ENCODE results near the gene AKIRIN2.

The AKIRIN2 gene

GRCh38 chr6:87741001-87741650 lies 39.1 kb upstream of the AKIRIN2 start:
- no peak for DNase-seq
- H2BK120ac ChIP-seq (ENCODE audit: low read depth, low read length) = no peak overlapping the region
- no peak overlapping the region for H3K18ac ChIP-seq (ENCODE audit: low read length)
- no peaks in the 10 kb centered on the region for H3K79me1 ChIP-seq (ENCODE audit: low read length)
- no peaks in the 10 kb centered on the region for H3K27me3 ChIP-seq (ENCODE audit: insufficient read depth, low read length, poor library complexity)
- H2BK5ac ChIP-seq (ENCODE audit: low read length) = no peak overlapping the region
- no peaks in the 10 kb centered on the region for H3K79me2 ChIP-seq (ENCODE audit: control insufficient read depth, insufficient read depth, low read length)
- no peak overlapping the region for H3K9ac ChIP-seq (ENCODE audit: low read length)
- no peak overlapping the region for H2BK15ac ChIP-seq (replicated peaks; ENCODE audit: low read depth)
- H3K4me3 ChIP-seq (ENCODE audit: low read length) = no peak overlapping the region
- no peak overlapping the region for H4K8ac ChIP-seq (ENCODE audit: low read depth, low read length)
- H4K5ac ChIP-seq (ENCODE audit: low read length) = no peak overlapping the region
- no peak overlapping the region for H3K56ac ChIP-seq (ENCODE audit: low read length)
- H2AK5ac ChIP-seq (ENCODE audit: low read length) = no peak overlapping the region
- H3K36me3 ChIP-seq (ENCODE audit: control insufficient read depth, insufficient read depth, low read length) = no peaks in the 10 kb centered on the region
- H3K4me1 ChIP-seq (ENCODE audit: control insufficient read depth, low read depth, low read length) = no peaks in the 10 kb centered on the region
- no peak overlapping the region for H3K4me2 ChIP-seq (ENCODE audit: low read length)
- H3K27ac ChIP-seq (ENCODE audit: low read depth, low read length) = no peak overlapping the region
- no peak overlapping the region for H3K4ac ChIP-seq (ENCODE audit: low read depth, low read length)
- no peak overlapping the region for H3K23ac ChIP-seq (ENCODE audit: low read length)
- no CpG with 5 or more reads among the region's 9 CpGs for WGBS (ENCODE audit: extremely low coverage, insufficient coverage, low lambda C conversion rate)

GRCh38 chr6:87738744-87739143 lies 36.7 kb upstream of the AKIRIN2 start:
- Histone ChIP-seq H2BK15ac (replicated peaks; ENCODE audit: low read depth) (no peak overlapping the region), H3K36me3 (ENCODE audit: control insufficient read depth, insufficient read depth, low read length) (no peaks in the 10 kb centered on the region), H3K4me2 (ENCODE audit: low read length) (no peak overlapping the region), H3K79me2 (ENCODE audit: control insufficient read depth, insufficient read depth, low read length) (no peaks in the 10 kb centered on the region), H3K23ac (ENCODE audit: low read length) (no peak overlapping the region), H4K5ac (ENCODE audit: low read length) (no peak overlapping the region), H3K56ac (ENCODE audit: low read length) (no peak overlapping the region), H4K8ac (ENCODE audit: low read depth, low read length) (no peak overlapping the region), H2BK120ac (ENCODE audit: low read depth, low read length) (no peak overlapping the region), H2AK5ac (ENCODE audit: low read length) (no peak overlapping the region), H3K18ac (ENCODE audit: low read length) (no peak overlapping the region), H3K4ac (ENCODE audit: low read depth, low read length) (no peak overlapping the region), H3K27ac (ENCODE audit: low read depth, low read length) (no peak overlapping the region), H3K79me1 (ENCODE audit: low read length) (no peaks in the 10 kb centered on the region), H3K9ac (ENCODE audit: low read length) (no peak overlapping the region), H3K4me3 (ENCODE audit: low read length) (no peak overlapping the region), H3K27me3 (ENCODE audit: insufficient read depth, low read length, poor library complexity) (no peaks in the 10 kb centered on the region), H2BK5ac (ENCODE audit: low read length) (no peak overlapping the region), H3K4me1 (ENCODE audit: control insufficient read depth, low read depth, low read length) (no peaks in the 10 kb centered on the region)
- DNase-seq = no peak
- WGBS (ENCODE audit: extremely low coverage, insufficient coverage, low lambda C conversion rate) = no CpG with 5 or more reads among the region's 4 CpGs

- H3K27me3 ChIP-seq (ENCODE audit: insufficient read depth, low read length, poor library complexity) = no peaks in the 10 kb centered on the region
- H3K79me2 ChIP-seq (ENCODE audit: control insufficient read depth, insufficient read depth, low read length) = no peaks in the 10 kb centered on the region
- no peak overlapping the region for H2BK5ac ChIP-seq (ENCODE audit: low read length)
- no peaks in the 10 kb centered on the region for H3K79me1 ChIP-seq (ENCODE audit: low read length)
- no peak overlapping the region for H4K5ac ChIP-seq (ENCODE audit: low read length)
- no peak for DNase-seq
- no peak overlapping the region for H2BK120ac ChIP-seq (ENCODE audit: low read depth, low read length)
- no peaks in the 10 kb centered on the region for H3K4me1 ChIP-seq (ENCODE audit: control insufficient read depth, low read depth, low read length)
- H4K8ac ChIP-seq (ENCODE audit: low read depth, low read length) = no peak overlapping the region
- no peak overlapping the region for H3K4me3 ChIP-seq (ENCODE audit: low read length)
- no peaks in the 10 kb centered on the region for H3K36me3 ChIP-seq (ENCODE audit: control insufficient read depth, insufficient read depth, low read length)
- no peak overlapping the region for H3K4ac ChIP-seq (ENCODE audit: low read depth, low read length)
- H2AK5ac ChIP-seq (ENCODE audit: low read length) = no peak overlapping the region
- H3K9ac ChIP-seq (ENCODE audit: low read length) = no peak overlapping the region
- H3K56ac ChIP-seq (ENCODE audit: low read length) = no peak overlapping the region
- H3K23ac ChIP-seq (ENCODE audit: low read length) = no peak overlapping the region
- no peak overlapping the region for H3K18ac ChIP-seq (ENCODE audit: low read length)
- H3K27ac ChIP-seq (ENCODE audit: low read depth, low read length) = no peak overlapping the region
- H2BK15ac ChIP-seq (replicated peaks; ENCODE audit: low read depth) = no peak overlapping the region
- H3K4me2 ChIP-seq (ENCODE audit: low read length) = no peak overlapping the region
- no CpG with 5 or more reads among the region's 3 CpGs for WGBS (ENCODE audit: extremely low coverage, insufficient coverage, low lambda C conversion rate)
Measured at GRCh38 chr6:87738000-87738399, 36.0 kb upstream of the AKIRIN2 start.

GRCh38 chr6:87736809-87737540 lies 34.9 kb upstream of the AKIRIN2 start:
- no peaks in the 10 kb centered on the region for H3K36me3 ChIP-seq (ENCODE audit: control insufficient read depth, insufficient read depth, low read length)
- no peak for DNase-seq
- no peaks in the 10 kb centered on the region for H3K27me3 ChIP-seq (ENCODE audit: insufficient read depth, low read length, poor library complexity)
- H3K9ac ChIP-seq (ENCODE audit: low read length) = no peak overlapping the region
- H3K79me2 ChIP-seq (ENCODE audit: control insufficient read depth, insufficient read depth, low read length) = no peaks in the 10 kb centered on the region
- no peak overlapping the region for H3K4me3 ChIP-seq (ENCODE audit: low read length)
- no peak overlapping the region for H2BK5ac ChIP-seq (ENCODE audit: low read length)
- H3K23ac ChIP-seq (ENCODE audit: low read length) = no peak overlapping the region
- H3K4ac ChIP-seq (ENCODE audit: low read depth, low read length) = no peak overlapping the region
- H3K27ac ChIP-seq (ENCODE audit: low read depth, low read length) = no peak overlapping the region
- no peak overlapping the region for H2BK15ac ChIP-seq (replicated peaks; ENCODE audit: low read depth)
- H3K4me1 ChIP-seq (ENCODE audit: control insufficient read depth, low read depth, low read length) = no peaks in the 10 kb centered on the region
- no peaks in the 10 kb centered on the region for H3K79me1 ChIP-seq (ENCODE audit: low read length)
- no peak overlapping the region for H3K56ac ChIP-seq (ENCODE audit: low read length)
- H4K5ac ChIP-seq (ENCODE audit: low read length) = no peak overlapping the region
- 100% methylated on average over 2 of the region's 5 CpGs for WGBS (ENCODE audit: extremely low coverage, insufficient coverage, low lambda C conversion rate)
- no peak overlapping the region for H2AK5ac ChIP-seq (ENCODE audit: low read length)
- no peak overlapping the region for H4K8ac ChIP-seq (ENCODE audit: low read depth, low read length)
- H3K4me2 ChIP-seq (ENCODE audit: low read length) = no peak overlapping the region
- no peak overlapping the region for H2BK120ac ChIP-seq (ENCODE audit: low read depth, low read length)
- no peak overlapping the region for H3K18ac ChIP-seq (ENCODE audit: low read length)

GRCh38 chr6:87731818-87732661 lies 30.0 kb upstream of the AKIRIN2 start:
- H3K79me1 ChIP-seq (ENCODE audit: low read length) = no peaks in the 10 kb centered on the region
- no peak overlapping the region for H3K9ac ChIP-seq (ENCODE audit: low read length)
- H2BK5ac ChIP-seq (ENCODE audit: low read length) = no peak overlapping the region
- no peak overlapping the region for H3K4me2 ChIP-seq (ENCODE audit: low read length)
- DNase-seq = no peak
- no peak overlapping the region for H3K18ac ChIP-seq (ENCODE audit: low read length)
- no peaks in the 10 kb centered on the region for H3K36me3 ChIP-seq (ENCODE audit: control insufficient read depth, insufficient read depth, low read length)
- H4K8ac ChIP-seq (ENCODE audit: low read depth, low read length) = no peak overlapping the region
- no peaks in the 10 kb centered on the region for H3K27me3 ChIP-seq (ENCODE audit: insufficient read depth, low read length, poor library complexity)
- no peak overlapping the region for H3K56ac ChIP-seq (ENCODE audit: low read length)
- H3K27ac ChIP-seq (ENCODE audit: low read depth, low read length) = no peak overlapping the region
- H2BK120ac ChIP-seq (ENCODE audit: low read depth, low read length) = no peak overlapping the region
- H3K4me1 ChIP-seq (ENCODE audit: control insufficient read depth, low read depth, low read length) = no peaks in the 10 kb centered on the region
- H2AK5ac ChIP-seq (ENCODE audit: low read length) = no peak overlapping the region
- WGBS (ENCODE audit: extremely low coverage, insufficient coverage, low lambda C conversion rate) = no CpG with 5 or more reads among the region's 4 CpGs
- H3K79me2 ChIP-seq (ENCODE audit: control insufficient read depth, insufficient read depth, low read length) = no peaks in the 10 kb centered on the region
- no peak overlapping the region for H3K23ac ChIP-seq (ENCODE audit: low read length)
- H3K4me3 ChIP-seq (ENCODE audit: low read length) = no peak overlapping the region
- no peak overlapping the region for H2BK15ac ChIP-seq (replicated peaks; ENCODE audit: low read depth)
- no peak overlapping the region for H3K4ac ChIP-seq (ENCODE audit: low read depth, low read length)
- no peak overlapping the region for H4K5ac ChIP-seq (ENCODE audit: low read length)
